Stimulated activated naive B cell treated with anti-CD40 and anti-IgM and Interleukin-4, amounts not matched to agents 10 μg/mL and 1 μg/mL and 100 μg/mL, for 72 hours (primary cell): Measurements from ENCODE around the gene NADK.

Source experiments
- ATAC-seq, 2 donors: fragments of 150-1000 bp; cut with Tn5 transposase; replicated peaks; 2 replicates each; pipeline ENCODE4 v1.10.0; 2021; ENCODE audit warnings: moderate library complexity in 1 of 2
- DNase-seq: peaks from one replicate; pipeline ENCODE4 v3.0.0; 2021
- H3K27ac Mint-ChIP-seq: one replicate; pipeline ENCODE4 v1.8.0; 2022; ENCODE audit warnings: mild to moderate bottlenecking, mixed read lengths
- H3K27me3 Mint-ChIP-seq, 2 donors: one replicate each; pipeline ENCODE4 v1.8.0; 2022; ENCODE audit warnings: mixed read lengths in 2 of 2
- H3K36me3 Mint-ChIP-seq, 2 donors: one replicate each; pipeline ENCODE4 v1.8.0; 2022; ENCODE audit warnings: mixed read lengths in 2 of 2, mild to moderate bottlenecking in 1 of 2
- H3K4me1 Mint-ChIP-seq, 2 donors: one replicate each; pipeline ENCODE4 v1.8.0; 2022; ENCODE audit warnings: mixed read lengths in 2 of 2, mild to moderate bottlenecking in 1 of 2
- H3K4me3 Mint-ChIP-seq, 2 donors: one replicate each; pipeline ENCODE4 v1.8.0; 2022; ENCODE audit warnings: mild to moderate bottlenecking in 2 of 2, mixed read lengths in 2 of 2, moderate library complexity in 1 of 2
- H3K9me3 Mint-ChIP-seq, 2 donors: one replicate each; pipeline ENCODE4 v1.8.0; 2022; ENCODE audit warnings: mixed read lengths in 2 of 2, mild to moderate bottlenecking in 1 of 2

NADK gene, protein sequence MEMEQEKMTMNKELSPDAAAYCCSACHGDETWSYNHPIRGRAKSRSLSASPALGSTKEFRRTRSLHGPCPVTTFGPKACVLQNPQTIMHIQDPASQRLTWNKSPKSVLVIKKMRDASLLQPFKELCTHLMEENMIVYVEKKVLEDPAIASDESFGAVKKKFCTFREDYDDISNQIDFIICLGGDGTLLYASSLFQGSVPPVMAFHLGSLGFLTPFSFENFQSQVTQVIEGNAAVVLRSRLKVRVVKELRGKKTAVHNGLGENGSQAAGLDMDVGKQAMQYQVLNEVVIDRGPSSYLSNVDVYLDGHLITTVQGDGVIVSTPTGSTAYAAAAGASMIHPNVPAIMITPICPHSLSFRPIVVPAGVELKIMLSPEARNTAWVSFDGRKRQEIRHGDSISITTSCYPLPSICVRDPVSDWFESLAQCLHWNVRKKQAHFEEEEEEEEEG

DNA sequence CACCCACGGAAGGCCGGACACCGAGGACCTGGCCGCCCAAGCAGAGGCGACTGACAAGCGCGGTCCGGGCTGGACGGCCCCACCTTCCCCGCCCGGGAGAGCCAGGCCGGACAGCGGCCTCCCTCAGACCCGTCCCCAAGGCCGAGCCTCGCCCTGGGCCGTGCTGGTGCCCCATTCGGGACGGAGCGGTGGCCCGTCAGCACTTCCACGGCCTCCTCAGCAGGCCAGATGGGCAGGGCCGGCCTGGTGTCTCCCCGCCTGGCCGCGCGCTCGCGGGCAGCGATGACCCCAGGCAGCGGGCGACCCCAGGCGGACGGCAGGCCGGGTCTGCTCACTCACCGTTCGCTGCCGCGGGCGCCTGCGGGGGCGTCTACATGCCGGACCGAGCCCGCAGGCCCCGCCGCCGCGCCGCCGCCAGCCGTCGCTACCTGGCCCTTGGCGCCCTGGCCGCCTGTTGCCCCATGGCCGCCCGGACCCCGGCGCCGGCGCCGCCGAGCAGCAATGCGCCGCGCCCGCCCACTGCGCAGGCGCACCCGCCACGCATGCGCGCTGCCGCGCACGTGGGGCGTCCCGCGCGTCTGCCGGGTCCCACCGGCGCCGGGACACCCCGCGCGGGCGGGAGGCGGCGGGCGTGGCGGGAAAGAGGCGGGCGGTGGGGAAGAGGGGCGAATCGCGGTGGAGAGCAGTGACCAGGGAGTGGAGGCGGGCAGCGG, at the start of gene NADK:
TSS of gene NADK (minus strand) at position 521 of the 713 bp plus-strand sequence. CDS start 13,064 bp downstream, outside the sequence.
- ATAC-seq (peak; percentile 36 to 39), DNase-seq (peak; percentile 78)
- peaks cover 54 to 71% of the 10 kb centered on the region in 2 donors for H3K4me1 Mint-ChIP-seq
- H3K27ac Mint-ChIP-seq = peak within 1 kb of the TSS; percentile 95
- H3K36me3 Mint-ChIP-seq = peaks cover 9 to 22% of the 10 kb centered on the region in 2 donors
- peak within 1 kb of the TSS; percentile 86 to 87 for H3K4me3 Mint-ChIP-seq
- H3K9me3 Mint-ChIP-seq = no peaks in the 10 kb centered on the region
- no peaks in the 10 kb centered on the region for H3K27me3 Mint-ChIP-seq

GRCh38 chr1:1827089-1827848, 49.0 kb upstream of the NADK start:
- DNase-seq = no peak
- Mint-ChIP-seq H3K4me3 (no peak overlapping the region), H3K27me3 (no peaks in the 10 kb centered on the region), H3K36me3 (peaks cover 25 to 30% of the 10 kb centered on the region in 2 donors), H3K27ac (no peak overlapping the region), H3K4me1 (peaks cover 21 to 39% of the 10 kb centered on the region in 2 donors), H3K9me3 (no peaks in the 10 kb centered on the region)
- no peak for ATAC-seq

DNA sequence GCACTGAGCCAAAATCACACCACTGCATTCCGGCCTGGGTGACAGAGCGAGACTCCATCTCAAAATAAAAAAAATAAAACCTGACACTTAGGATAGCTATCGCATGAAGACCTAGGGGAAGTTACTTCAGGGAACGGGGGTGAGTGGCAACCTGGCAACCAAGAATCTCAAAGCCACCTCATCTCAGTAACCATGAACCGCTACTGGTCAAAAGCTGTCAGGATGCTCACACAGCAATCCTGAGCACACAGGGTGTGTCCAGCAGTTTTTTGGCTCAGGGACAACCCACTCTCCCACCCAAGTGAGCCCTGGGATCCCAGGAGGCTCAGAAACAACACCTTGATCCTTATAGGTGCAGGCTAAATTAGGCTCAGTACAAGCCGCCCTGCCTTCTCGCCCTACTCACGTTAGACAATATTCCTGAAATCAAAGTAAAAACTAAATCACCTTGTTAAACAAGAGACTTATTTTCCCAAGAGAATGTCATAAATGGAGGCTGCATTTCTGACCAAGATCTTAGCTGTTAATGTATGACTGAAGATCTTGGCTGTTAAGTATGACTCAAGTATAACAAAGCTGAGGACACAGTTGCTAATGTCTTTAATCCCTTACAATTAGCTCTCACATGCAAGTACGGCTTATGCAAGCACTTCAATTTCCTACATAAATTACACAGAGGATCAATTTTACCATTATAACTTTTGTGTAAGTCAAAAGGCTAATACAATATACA, 48.3 kb upstream of the NADK start:
- H3K36me3 Mint-ChIP-seq = peaks cover 23 to 26% of the 10 kb centered on the region in 2 donors
- peaks cover 19 to 34% of the 10 kb centered on the region in 2 donors for H3K4me1 Mint-ChIP-seq
- H3K27ac Mint-ChIP-seq = peak overlapping the region; percentile 31
- no peak overlapping the region for H3K4me3 Mint-ChIP-seq
- ATAC-seq (no peak), DNase-seq (no peak)
- no peaks in the 10 kb centered on the region for H3K9me3 Mint-ChIP-seq
- no peaks in the 10 kb centered on the region for H3K27me3 Mint-ChIP-seq

- Mint-ChIP-seq H3K4me1 (peaks cover 22 to 34% of the 10 kb centered on the region in 2 donors), H3K27ac (peak overlapping the region; percentile 39)
- ATAC-seq = no peak
These were observed 46.9 kb upstream of the NADK start for GRCh38 chr1:1825217-1825616.

DNA sequence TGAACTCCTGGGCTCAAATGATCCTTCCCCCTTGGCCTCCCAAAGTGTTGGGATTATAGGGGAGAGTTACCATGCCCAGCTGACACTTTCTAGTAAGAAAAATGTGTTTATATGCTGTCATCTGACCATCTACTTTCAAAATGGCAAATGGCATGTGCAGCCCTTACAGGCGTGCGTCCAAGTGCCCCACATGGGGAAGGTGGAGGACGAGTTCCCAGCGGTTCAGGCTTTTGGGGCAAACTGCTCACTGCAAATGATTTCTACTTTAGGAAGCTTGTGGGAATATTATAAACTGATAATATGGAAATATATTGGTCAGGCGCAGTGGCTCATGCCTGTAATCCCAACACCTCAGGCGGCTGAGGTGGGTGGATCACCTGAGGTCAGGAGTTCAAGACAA, 41.5 kb upstream of the NADK start:
- no peak for DNase-seq
- no peaks in the 10 kb centered on the region for H3K27me3 Mint-ChIP-seq
- H3K9me3 Mint-ChIP-seq = no peaks in the 10 kb centered on the region
- peaks cover 13 to 18% of the 10 kb centered on the region in 2 donors for H3K4me1 Mint-ChIP-seq
- H3K36me3 Mint-ChIP-seq = peaks cover 16 to 32% of the 10 kb centered on the region in 2 donors
- no peak for ATAC-seq
- no peak overlapping the region for H3K4me3 Mint-ChIP-seq
- H3K27ac Mint-ChIP-seq = peak overlapping the region; percentile 31

More at GRCh38 chr1:1825217-1825616, 46.9 kb upstream of the NADK start:
- peak overlapping the region in 1 of 2 donors; percentile 23 for H3K4me3 Mint-ChIP-seq
- no peak for DNase-seq
- H3K9me3 Mint-ChIP-seq = no peaks in the 10 kb centered on the region
- H3K27me3 Mint-ChIP-seq = no peaks in the 10 kb centered on the region
- H3K36me3 Mint-ChIP-seq = peaks cover 18 to 21% of the 10 kb centered on the region in 2 donors

- DNase-seq = no peak
These were observed 39.0 kb upstream of the NADK start for GRCh38 chr1:1817221-1817620.

GRCh38 chr1:1815606-1816281, 37.5 kb upstream of the NADK start:
- H3K4me1 Mint-ChIP-seq = peaks cover 6 to 9% of the 10 kb centered on the region in 2 donors

More at GRCh38 chr1:1817221-1817620, 39.0 kb upstream of the NADK start:
- no peaks in the 10 kb centered on the region for H3K27me3 Mint-ChIP-seq
- no peaks in the 10 kb centered on the region for H3K9me3 Mint-ChIP-seq
- H3K27ac Mint-ChIP-seq = no peak overlapping the region
- ATAC-seq = no peak
- H3K4me1 Mint-ChIP-seq = peaks cover 11 to 15% of the 10 kb centered on the region in 2 donors
- H3K4me3 Mint-ChIP-seq = no peak overlapping the region
- peaks cover 14 to 38% of the 10 kb centered on the region in 2 donors for H3K36me3 Mint-ChIP-seq

GRCh38 chr1:1809489-1809888, 31.2 kb upstream of the NADK start:
- H3K4me3 Mint-ChIP-seq = no peak overlapping the region
- DNase-seq (no peak), ATAC-seq (no peak)
- H3K36me3 Mint-ChIP-seq = peaks cover 14 to 35% of the 10 kb centered on the region in 2 donors
- H3K27ac Mint-ChIP-seq = peak overlapping the region; percentile 56
- H3K4me1 Mint-ChIP-seq = peaks cover 0 to 1% of the 10 kb centered on the region in 2 donors
- no peaks in the 10 kb centered on the region for H3K9me3 Mint-ChIP-seq
- H3K27me3 Mint-ChIP-seq = no peaks in the 10 kb centered on the region

More at GRCh38 chr1:1815606-1816281, 37.5 kb upstream of the NADK start:
- peak overlapping the region; percentile 72 for H3K27ac Mint-ChIP-seq
- H3K27me3 Mint-ChIP-seq = no peaks in the 10 kb centered on the region
- DNase-seq (no peak), ATAC-seq (no peak)
- H3K36me3 Mint-ChIP-seq = peaks cover 10 to 40% of the 10 kb centered on the region in 2 donors
- H3K9me3 Mint-ChIP-seq = no peaks in the 10 kb centered on the region
- H3K4me3 Mint-ChIP-seq = peak overlapping the region in 1 of 2 donors; percentile 21

- peaks cover 3 to 8% of the 10 kb centered on the region in 2 donors for H3K4me1 Mint-ChIP-seq
- H3K36me3 Mint-ChIP-seq = peaks cover 21 to 38% of the 10 kb centered on the region in 2 donors
- ATAC-seq (no peak), DNase-seq (no peak)
- H3K27me3 Mint-ChIP-seq = no peaks in the 10 kb centered on the region
- no peak overlapping the region for H3K27ac Mint-ChIP-seq
- H3K4me3 Mint-ChIP-seq = no peak overlapping the region
- no peaks in the 10 kb centered on the region for H3K9me3 Mint-ChIP-seq
These were observed 29.9 kb upstream of the NADK start for GRCh38 chr1:1808206-1808605.

DNA sequence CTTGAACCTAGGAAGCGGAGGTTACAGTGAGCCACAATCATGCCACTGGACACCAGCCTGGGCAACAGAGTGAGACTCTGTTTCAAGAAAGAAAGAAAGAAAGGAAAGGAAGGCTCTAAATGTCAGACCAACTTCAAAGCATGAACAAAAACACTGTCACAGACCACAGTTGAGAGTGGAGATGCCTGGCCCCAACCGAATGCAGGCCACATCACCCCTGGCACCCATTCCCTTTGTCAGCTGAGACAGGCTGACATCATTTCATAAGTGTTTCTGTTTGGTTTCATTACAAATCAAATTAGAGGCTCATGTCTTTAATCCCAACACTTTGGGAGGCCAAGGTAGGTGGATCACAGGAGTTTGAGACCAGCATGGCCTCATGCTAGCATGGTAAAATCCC, 28.6 kb upstream of the NADK start:
- Mint-ChIP-seq H3K4me1 (peaks cover 9 to 20% of the 10 kb centered on the region in 2 donors), H3K27me3 (no peaks in the 10 kb centered on the region), H3K4me3 (no peak overlapping the region), H3K36me3 (peaks cover 24 to 41% of the 10 kb centered on the region in 2 donors), H3K9me3 (no peaks in the 10 kb centered on the region), H3K27ac (no peak overlapping the region)
- DNase-seq (no peak), ATAC-seq (no peak)

- H3K36me3 Mint-ChIP-seq = peaks cover 31 to 54% of the 10 kb centered on the region in 2 donors
- no peak overlapping the region for H3K4me3 Mint-ChIP-seq
These were observed 26.0 kb upstream of the NADK start for GRCh38 chr1:1804301-1804700.

DNA sequence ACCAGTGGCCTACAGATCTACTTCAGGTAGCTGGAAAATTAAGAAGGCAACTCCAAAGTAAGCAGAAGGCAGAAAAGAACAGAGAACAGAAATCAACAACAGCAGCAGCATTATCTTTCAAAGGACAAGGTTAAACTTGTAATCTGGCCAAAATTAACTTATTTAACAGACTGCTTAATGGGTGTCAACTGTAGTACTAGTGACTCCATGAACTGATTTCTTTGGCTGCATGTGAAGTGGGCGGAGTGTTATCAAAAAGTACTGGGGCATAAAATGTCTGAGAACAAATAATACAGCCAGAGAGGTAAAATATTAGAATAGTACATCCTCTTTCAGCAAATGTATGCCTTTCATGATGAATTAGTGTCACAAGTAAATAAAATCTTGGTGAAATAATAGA, 24.6 kb upstream of the NADK start:
- DNase-seq (no peak), ATAC-seq (no peak)
- Mint-ChIP-seq H3K4me3 (no peak overlapping the region), H3K27ac (no peak overlapping the region), H3K27me3 (no peaks in the 10 kb centered on the region), H3K36me3 (peaks cover 33 to 51% of the 10 kb centered on the region in 2 donors), H3K4me1 (peaks cover 25 to 50% of the 10 kb centered on the region in 2 donors), H3K9me3 (no peaks in the 10 kb centered on the region)

More at GRCh38 chr1:1804301-1804700, 26.0 kb upstream of the NADK start:
- Mint-ChIP-seq H3K9me3 (no peaks in the 10 kb centered on the region), H3K4me1 (peaks cover 22 to 45% of the 10 kb centered on the region in 2 donors), H3K27me3 (no peaks in the 10 kb centered on the region), H3K27ac (peak overlapping the region; percentile 44)
- ATAC-seq (no peak), DNase-seq (no peak)

DNA sequence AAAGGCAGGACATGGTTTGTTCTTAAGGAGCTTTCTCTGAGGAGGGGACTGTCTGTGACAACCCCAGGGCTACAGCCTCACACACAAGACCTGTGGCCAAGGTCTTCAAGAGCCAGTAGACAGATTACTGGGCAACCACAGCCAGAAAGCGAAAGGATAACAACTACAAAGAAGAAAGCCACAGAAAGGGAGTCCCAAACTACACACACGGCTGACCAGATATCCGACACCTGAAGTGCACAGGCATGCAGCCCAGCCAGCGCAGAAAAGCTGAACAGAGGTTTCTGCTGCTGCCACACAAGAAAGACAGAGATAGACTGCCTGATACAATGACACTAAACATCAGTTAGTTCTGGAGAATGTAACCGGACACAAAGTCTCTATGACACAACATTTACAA, 21.4 kb upstream of the NADK start:
- peak; percentile 42 to 52 for ATAC-seq

More for the DNA sequence above, 21.4 kb upstream of the NADK start:
- Mint-ChIP-seq H3K4me1 (peaks cover 33 to 66% of the 10 kb centered on the region in 2 donors), H3K9me3 (no peaks in the 10 kb centered on the region), H3K27ac (peak overlapping the region; percentile 47), H3K27me3 (no peaks in the 10 kb centered on the region), H3K36me3 (peaks cover 48 to 64% of the 10 kb centered on the region in 2 donors), H3K4me3 (no peak overlapping the region)
- DNase-seq = no peak
